HG03432 (cell line): ENCODE results near the gene TBC1D10A.
"Not testable (repeated sequence)": the region's sequence is repeated elsewhere in the genome, so short reads cannot be mapped to it uniquely, and the experiment has no call there.

ENCODE experiments used
- ATAC-seq: cut with Tn5 transposase; IDR thresholded peaks from one replicate; pipeline ENCODE4 v1.9.1; 2021; ENCODE audit warnings: mild to moderate bottlenecking, moderate library complexity; ENCODE audit not compliant: unreplicated experiment

The TBC1D10A gene

GRCh38 chr22:30348404-30348803 is 21.7 kb upstream of the TBC1D10A start:
- no peak for ATAC-seq

GRCh38 chr22:30347255-30347892 is 20.6 kb upstream of the TBC1D10A start:
- ATAC-seq = no peak

- no peak for ATAC-seq
These were observed 17.9 kb upstream of the TBC1D10A start for GRCh38 chr22:30344447-30345200.

- no peak for ATAC-seq
These were observed 14.4 kb upstream of the TBC1D10A start for GRCh38 chr22:30340911-30341685.

- no peak for ATAC-seq
These were observed 12.1 kb upstream of the TBC1D10A start for GRCh38 chr22:30338802-30339201.

- ATAC-seq = not testable (repeated sequence)
These were observed 11.6 kb upstream of the TBC1D10A start for GRCh38 chr22:30338341-30338740.

- ATAC-seq = no peak
These were observed 10.7 kb upstream of the TBC1D10A start for GRCh38 chr22:30337461-30337778.

GRCh38 chr22:30336752-30337460 is 10.2 kb upstream of the TBC1D10A start:
- no peak for ATAC-seq

GRCh38 chr22:30335236-30335635 is 8.5 kb upstream of the TBC1D10A start:
- no peak for ATAC-seq

GRCh38 chr22:30334646-30335045 is 7.9 kb upstream of the TBC1D10A start:
- no peak for ATAC-seq

GRCh38 chr22:30333707-30334087 is 7.0 kb upstream of the TBC1D10A start:
- no peak for ATAC-seq

GRCh38 chr22:30332994-30333706 is 6.4 kb upstream of the TBC1D10A start:
- ATAC-seq = no peak

GRCh38 chr22:30332551-30332950 is 5.8 kb upstream of the TBC1D10A start:
- no peak for ATAC-seq

- no peak for ATAC-seq
These were observed 1.8 kb upstream of the TBC1D10A start for GRCh38 chr22:30328466-30329049.

GRCh38 chr22:30327864-30328345 is 1.2 kb upstream of the TBC1D10A start:
- ATAC-seq = no peak

- peak; percentile 33 for ATAC-seq
These were observed 461 bp downstream of the TBC1D10A start for GRCh38 chr22:30326255-30326705.

GRCh38 chr22:30325724-30326254 is 952 bp downstream of the TBC1D10A start:
- no peak for ATAC-seq

- ATAC-seq = no peak
These were observed 1.5 kb downstream of the TBC1D10A start for GRCh38 chr22:30325065-30325720.

GRCh38 chr22:30324014-30324730 is 2.6 kb downstream of the TBC1D10A start:
- no peak for ATAC-seq
